H1 (cell line): ENCODE results near the gene SH3RF3. TPM values are rescaled to one million over a fixed set of nuclear protein-coding genes. Genes with fewer than 3 reads are reported as not detected.

Experiments
- CTCF ChIA-PET: fragments of 300-600 bp; sonication (Branson Sonifier 250); formaldehyde crosslinking; loops from one replicate; lab custom pipeline; 2021; ENCODE audit not compliant: partially characterized antibody; lab: Charles Lee
- POLR2A ChIA-PET: fragments of 300-600 bp; sonication (Branson Sonifier 250); formaldehyde crosslinking; loops from one replicate; lab custom pipeline; 2021; ENCODE audit warnings: inconsistent platforms; ENCODE audit not compliant: partially characterized antibody; lab: Charles Lee
- DNase-seq, 2 experiments: peaks; one replicate each; pipeline versions ENCODE4 v3.0.0 to v3.0.0-alpha.2; 2010 to 2022; ENCODE audit warnings: low spot score in 2 of 2, low read depth in 1 of 2, mixed read lengths in 1 of 2
- FAIRE-seq: peaks from 2 replicates; lab custom pipeline; 2011; peaks lifted over from hg19 to GRCh38; lab: Jason Lieb, UNC
- H2AFZ ChIP-seq: 2 replicates; pipeline ENCODE4 v1.8.1; 2012; ENCODE audit warnings: low read length, inconsistent platforms
- H2AK5ac ChIP-seq: 2 replicates; pipeline ENCODE4 v1.6.1; 2013; ENCODE audit warnings: low read depth, low read length
- H2BK120ac ChIP-seq: replicated peaks from 2 replicates; pipeline ENCODE3; 2013; ENCODE audit warnings: low read depth, low read length, inconsistent platforms
- H2BK12ac ChIP-seq: 2 replicates; pipeline ENCODE4 v1.6.1; 2013; ENCODE audit warnings: low read depth, low read length
- H2BK15ac ChIP-seq: 2 replicates; pipeline ENCODE4 v1.6.1; 2013; ENCODE audit warnings: low read length
- H2BK20ac ChIP-seq: 2 replicates; pipeline ENCODE4 v1.6.1; 2013; ENCODE audit warnings: low read length
- H2BK5ac ChIP-seq: 2 replicates; pipeline ENCODE4 v1.6.1; 2013; ENCODE audit warnings: low read depth, low read length
- H3K14ac ChIP-seq: 2 replicates; pipeline ENCODE4 v1.6.1; 2013; ENCODE audit warnings: inconsistent platforms; ENCODE audit not compliant: insufficient read length
- H3K18ac ChIP-seq: 2 replicates; pipeline ENCODE4 v1.6.1; 2013; ENCODE audit warnings: low read length; ENCODE audit errors: extremely low read depth
- H3K23ac ChIP-seq: 2 replicates; pipeline ENCODE4 v1.6.1; 2013; ENCODE audit warnings: inconsistent platforms; ENCODE audit not compliant: insufficient read length
- H3K23me2 ChIP-seq: 2 replicates; pipeline ENCODE4 v1.6.1; 2013; ENCODE audit warnings: low read depth, low read length
- H3K27ac ChIP-seq: 2 replicates; pipeline ENCODE4 v1.6.1; 2011; ENCODE audit warnings: low read depth, low read length, inconsistent platforms
- H3K27me3 ChIP-seq, 4 experiments: replicated peaks in 1 of 4; 1 replicate in 1 of 4; 2 replicates in 3 of 4; pipeline versions ENCODE4 v1.6.1 to v1.8.1; 2011 to 2013; ENCODE audit warnings: low read length in 3 of 4, mild to moderate bottlenecking in 3 of 4, inconsistent platforms in 2 of 4, mixed read lengths in 2 of 4, moderate library complexity in 1 of 4; ENCODE audit not compliant: control insufficient read depth in 3 of 4, insufficient read depth in 3 of 4; ENCODE audit errors: extremely low read depth in 1 of 4
- H3K36me3 ChIP-seq, 4 experiments: 2 replicates each; pipeline versions ENCODE4 v1.6.1 to v1.8.1; 2011 to 2013; ENCODE audit warnings: mild to moderate bottlenecking in 4 of 4, low read length in 3 of 4, moderate library complexity in 2 of 4, control low read depth in 1 of 4, inconsistent platforms in 1 of 4; ENCODE audit not compliant: insufficient read depth in 4 of 4, control insufficient read depth in 2 of 4
- H3K4ac ChIP-seq: replicated peaks from 2 replicates; pipeline ENCODE3; 2013; ENCODE audit warnings: low read length, low read depth, mixed read lengths, inconsistent platforms; ENCODE audit not compliant: insufficient read length
- H3K4me1 ChIP-seq, 4 experiments: replicated peaks in 1 of 4; 1 replicate in 1 of 4; 2 replicates in 3 of 4; pipeline versions ENCODE4 v1.6.1 to v1.8.1; 2011 to 2013; ENCODE audit warnings: low read length in 3 of 4, inconsistent platforms in 2 of 4, mixed read lengths in 1 of 4; ENCODE audit not compliant: insufficient read depth in 4 of 4, control insufficient read depth in 3 of 4
- H3K4me2 ChIP-seq, 2 experiments: 2 replicates each; pipeline versions ENCODE4 v1.6.1 to v1.8.1; 2011 to 2013; ENCODE audit warnings: low read depth in 2 of 2, low read length in 2 of 2, control low read depth in 1 of 2, inconsistent platforms in 1 of 2, mild to moderate bottlenecking in 1 of 2; ENCODE audit not compliant: insufficient read depth in 1 of 2
- H3K4me3 ChIP-seq, 4 experiments: fragments of 200-600, 300-600 bp in 1 of 4; sonication (generic), shearing (Covaris generic), sonication (Bioruptor Twin) in 1 of 4; 2 replicates each; pipeline versions ENCODE4 v1.5.1 to v1.8.1; 2011 to 2016; ENCODE audit warnings: low read length in 4 of 4, low read depth in 3 of 4, control low read depth in 2 of 4, inconsistent platforms in 2 of 4, mild to moderate bottlenecking in 2 of 4, mixed read lengths in 1 of 4, moderate library complexity in 1 of 4; ENCODE audit not compliant: insufficient read depth in 2 of 4; ENCODE audit errors: extremely low read depth in 1 of 4
- H3K56ac ChIP-seq: replicated peaks from 2 replicates; pipeline ENCODE3; 2013; ENCODE audit warnings: low read depth, mild to moderate bottlenecking, mixed read lengths, low read length, inconsistent platforms; ENCODE audit not compliant: insufficient read length
- H3K79me1 ChIP-seq: 2 replicates; pipeline ENCODE4 v1.6.1; 2013; ENCODE audit warnings: low read depth, low read length, control low read depth
- H3K79me2 ChIP-seq, 2 experiments: 2 replicates each; pipeline versions ENCODE4 v1.6.1 to v1.8.1; 2012 to 2013; ENCODE audit warnings: low read length in 2 of 2, mild to moderate bottlenecking in 2 of 2, inconsistent platforms in 1 of 2; ENCODE audit not compliant: insufficient read depth in 2 of 2, control insufficient read depth in 1 of 2
- H3K9ac ChIP-seq, 4 experiments: replicated peaks in 1 of 4; 1 replicate in 1 of 4; 2 replicates in 3 of 4; pipeline versions ENCODE4 v1.6.1 to v1.8.1; 2011 to 2013; ENCODE audit warnings: low read depth in 3 of 4, low read length in 3 of 4, control low read depth in 2 of 4, mild to moderate bottlenecking in 2 of 4, moderate library complexity in 2 of 4, inconsistent platforms in 1 of 4; ENCODE audit errors: extremely low read depth in 1 of 4
- H3K9me3 ChIP-seq, 2 experiments: 2 replicates each; pipeline versions ENCODE4 v1.6.1 to v1.8.1; 2012 to 2013; ENCODE audit warnings: mild to moderate bottlenecking in 2 of 2, moderate library complexity in 2 of 2, control low read depth in 1 of 2, inconsistent platforms in 1 of 2, low read depth in 1 of 2, low read length in 1 of 2, mixed read lengths in 1 of 2; ENCODE audit not compliant: insufficient read depth in 2 of 2
- H4K20me1 ChIP-seq, 2 experiments: replicated peaks in 1 of 2; 2 replicates each; pipeline versions ENCODE3 to v1.8.1; 2011 to 2013; ENCODE audit warnings: inconsistent platforms in 2 of 2, low read length in 2 of 2, mild to moderate bottlenecking in 1 of 2; ENCODE audit not compliant: insufficient read depth in 2 of 2, control insufficient read depth in 1 of 2
- H4K5ac ChIP-seq: 2 replicates; pipeline ENCODE4 v1.6.1; 2013; ENCODE audit warnings: low read length, low read depth, mixed read lengths, inconsistent platforms; ENCODE audit not compliant: insufficient read length
- H4K8ac ChIP-seq: 2 replicates; pipeline ENCODE4 v1.8.0; 2013; ENCODE audit warnings: mild to moderate bottlenecking, moderate library complexity, low read length, inconsistent platforms; ENCODE audit not compliant: insufficient read depth; ENCODE audit errors: extremely low read depth
- H4K91ac ChIP-seq: replicated peaks from 2 replicates; pipeline ENCODE3; 2013; ENCODE audit warnings: low read length, mixed read lengths, inconsistent platforms; ENCODE audit not compliant: insufficient read length
- BCL11A ChIP-seq, 2 experiments: IDR thresholded peaks; one replicate each; pipeline ENCODE4 v1.6.1; 2011; ENCODE audit warnings: low read depth in 2 of 2, low read length in 2 of 2, mild to moderate bottlenecking in 2 of 2
- CBX5 ChIP-seq: fragments of 300-800, 300-1000 bp; sonication (generic); IDR thresholded peaks from 2 replicates; pipeline ENCODE4 v1.7.1; 2016; ENCODE audit warnings: antibody characterized with exemption, low read length, low read depth
- CHD1 ChIP-seq: IDR thresholded peaks from 2 replicates; pipeline ENCODE4 v1.6.1; 2012; ENCODE audit warnings: low read depth, low read length, improper control_type of control experiment
- CREB1 ChIP-seq: IDR thresholded peaks from 2 replicates; pipeline ENCODE4 v1.6.1; 2012; ENCODE audit warnings: inconsistent platforms
- GABPA ChIP-seq: IDR thresholded peaks from 2 replicates; pipeline ENCODE4 v1.6.1; 2011; ENCODE audit warnings: mild to moderate bottlenecking, low read length, moderate library complexity, borderline replicate concordance; ENCODE audit not compliant: insufficient read depth
- KDM1A ChIP-seq: fragments of 200-600, 300-600 bp; sonication (generic); IDR thresholded peaks from 2 replicates; pipeline ENCODE4 v1.7.1; 2016; ENCODE audit warnings: mild to moderate bottlenecking, low read length, borderline replicate concordance
- KDM5A ChIP-seq: fragments of 200-600 bp; IDR thresholded peaks from 2 replicates; pipeline ENCODE4 v1.7.1; 2012; ENCODE audit warnings: mild to moderate bottlenecking, low read length, inconsistent platforms, mixed read lengths
- PHF8 ChIP-seq: fragments of 200-600 bp; sonication (generic); conservative IDR thresholded peaks from 2 replicates; pipeline ENCODE4 v1.7.1; 2012; ENCODE audit warnings: low read depth, mild to moderate bottlenecking, inconsistent platforms, low read length, moderate library complexity
- POLR2A ChIP-seq, 2 experiments: IDR thresholded peaks; 1 replicate in 1 of 2; 2 replicates in 1 of 2; pipeline ENCODE4 v1.6.1; 2011; ENCODE audit warnings: low read depth in 2 of 2, low read length in 2 of 2, mild to moderate bottlenecking in 2 of 2; ENCODE audit errors: control extremely low read depth in 1 of 2
- POLR2AphosphoS5 ChIP-seq: IDR thresholded peaks from 2 replicates; pipeline ENCODE4 v1.6.1; 2011; ENCODE audit warnings: low read depth, low read length
- RAD21 ChIP-seq, 2 experiments: IDR thresholded peaks in 1 of 2; conservative IDR thresholded peaks in 1 of 2; 2 replicates each; pipeline ENCODE4 v1.6.1; 2011; ENCODE audit warnings: low read depth in 2 of 2, low read length in 2 of 2, improper control_type of control experiment in 1 of 2, inconsistent platforms in 1 of 2, mild to moderate bottlenecking in 1 of 2, moderate library complexity in 1 of 2
- SP2 ChIP-seq: IDR thresholded peaks from 2 replicates; pipeline ENCODE4 v1.6.1; 2012; ENCODE audit warnings: mild to moderate bottlenecking, low read length, inconsistent platforms
- SP4 ChIP-seq: IDR thresholded peaks from 2 replicates; pipeline ENCODE4 v1.6.1; 2012; ENCODE audit warnings: low read length, inconsistent platforms
- TAF1 ChIP-seq: IDR thresholded peaks from 2 replicates; pipeline ENCODE4 v1.6.1; 2011; ENCODE audit warnings: mild to moderate bottlenecking, low read depth, low read length
- TCF12 ChIP-seq: IDR thresholded peaks from 2 replicates; pipeline ENCODE4 v1.6.1; 2011; ENCODE audit warnings: low read depth, mild to moderate bottlenecking, low read length
- YY1 ChIP-seq: IDR thresholded peaks from 2 replicates; pipeline ENCODE4 v1.6.1; 2011; ENCODE audit warnings: low read depth, mild to moderate bottlenecking, low read length
- WGBS, 2 experiments: shearing (Covaris generic) in 1 of 2; methylation state at CpG; one replicate each; pipeline versions ENCODE4 v1.1.6 to v1.1.7; 2013 to 2015; ENCODE audit warnings: low lambda C conversion rate in 2 of 2, mixed read lengths in 2 of 2, inconsistent platforms in 1 of 2, low coverage in 1 of 2, missing lambda C conversion rate in 1 of 2; ENCODE audit not compliant: insufficient replicate concordance in 2 of 2, insufficient coverage in 1 of 2, insufficient read length in 1 of 2; ENCODE audit errors: extremely low coverage in 1 of 2, missing lambda C conversion rate in 1 of 2; 5-methylcytosine and 5-hydroxymethylcytosine counted together
- polyA plus RNA-seq, 7 experiments: library from polyadenylated mRNA; depleted of rRNA in 3 of 7; stranded (reverse) in 5 of 7; unstranded in 2 of 7; fragments of >200 nt in 5 of 7; fragments of 200-250 nt in 2 of 7; gene quantifications; 1 replicate in 5 of 7; 2 replicates in 1 of 7; 4 replicates in 1 of 7; pipeline versions ENCODE4 v1.2.1 to v1.2.3, GENCODE V29; 2011 to 2013; ENCODE audit warnings: missing spikeins in 2 of 7, mixed read lengths in 2 of 7
- total RNA-seq: library from RNA; stranded (reverse); fragmentation: NEBNext Ultra II Directional; extraction: Animal tissue kit (Norgen Biotek cat#: 25700); gene quantifications from 2 replicates; pipeline ENCODE4 v1.2.1, GENCODE V29; 2021

SH3RF3 gene
- total and polyA plus RNA-seq, 2 of the 8 experiments (the other 6 are each of a cell fraction or from before 2014, with no cell fraction given) = 0.11 to 0.65 TPM

GRCh38 chr2:109158237-109158636 is 29.2 kb downstream of the SH3RF3 start:
- POLR2A ChIA-PET = no interaction called here
- no peak overlapping the region for H2AFZ ChIP-seq
- peaks cover 0 to 5% (median 0%) of the 10 kb centered on the region in 4 experiments; a peak in 1 of 7 replicates for H3K4me1 ChIP-seq
- TF ChIP-seq BCL11A (IDR thresholded peaks at IDR 0.05; ENCODE audit: low read depth in 2 of 2, low read length in 2 of 2) = no peak
- no peak for TF ChIP-seq YY1
- no peak for TF ChIP-seq KDM1A
- no peak for TF ChIP-seq SP2
- TF ChIP-seq PHF8 = no peak
- TF ChIP-seq CBX5 = no peak
- no peak for TF ChIP-seq SP4
- no peak for TF ChIP-seq CHD1
- no peak for TF ChIP-seq POLR2A (IDR thresholded peaks at IDR 0.05; ENCODE audit: control extremely low read depth in 1 of 2, low read depth in 2 of 2, low read length in 2 of 2)
- TF ChIP-seq GABPA = no peak
- no peak for TF ChIP-seq TCF12
- no peak for TF ChIP-seq KDM5A
- no peak for TF ChIP-seq TAF1
- TF ChIP-seq RAD21 (IDR thresholded peaks at IDR 0.05 in 1 of 2, conservative IDR thresholded peaks at IDR 0.05 in 1 of 2; ENCODE audit: low read depth in 2 of 2, low read length in 2 of 2) = no peak
- TF ChIP-seq POLR2AphosphoS5 = no peak
- no peak for TF ChIP-seq CREB1
- TF ChIP-seq, all 59 proteins: peak for 0
- Histone ChIP-seq H2BK12ac (no peak overlapping the region), H3K36me3 (no peaks in the 10 kb centered on the region), H2BK15ac (no peak overlapping the region), H4K20me1 (no peaks in the 10 kb centered on the region), H3K9me3 (no peaks in the 10 kb centered on the region), H3K4ac (no peak overlapping the region), H4K91ac (no peak overlapping the region), H3K56ac (no peak overlapping the region), H3K79me1 (no peaks in the 10 kb centered on the region), H2BK20ac (no peak overlapping the region), H4K8ac (no peak overlapping the region), H4K5ac (no peak overlapping the region), H3K4me3 (no peak overlapping the region), H3K18ac (no peak overlapping the region), H3K27me3 (no peaks in the 10 kb centered on the region), H3K23ac (no peak overlapping the region), H3K9ac (no peak overlapping the region), H3K14ac (no peak overlapping the region), H3K23me2 (no peaks in the 10 kb centered on the region), H3K4me2 (no peak overlapping the region), H2AK5ac (no peak overlapping the region), H2BK120ac (no peak overlapping the region), H2BK5ac (no peak overlapping the region), H3K27ac (no peak overlapping the region), H3K79me2 (no peaks in the 10 kb centered on the region)
- CTCF ChIA-PET = interaction anchor here (0.7 to 2.2 kb wide), 2 partner anchors 12 to 247 kb away, joined by 3 to 16 read pairs; no protein-coding TSS in a partner anchor
- FAIRE-seq (no peak), DNase-seq (no peak)
- WGBS, 2 experiments = 90% methylated on average over 5 of the region's 5 CpGs; no CpG with 5 or more reads in 1 of the 2 experiments
